Spleen (tissue), 11 donors: ENCODE measurements around the gene MAP1LC3A. TPM values are rescaled to one million over a fixed set of nuclear protein-coding genes. Genes with fewer than 3 reads are reported as not detected.

Experiments used
- DNase-seq: peaks from one replicate; pipeline ENCODE4 v3.0.0-alpha.2; 2020
- H3K27ac ChIP-seq, 8 donors: fragments of 200-600 bp; sonication (generic) in 7 of 8; 1 replicate in 4 of 8; 2 replicates in 4 of 8; pipeline versions ENCODE4 v1.5.0 to v1.8.0; 2016 to 2021; ENCODE audit warnings: inconsistent platforms in 4 of 8, mild to moderate bottlenecking in 4 of 8, moderate library complexity in 1 of 8
- H3K27me3 ChIP-seq, 7 donors: fragments of 200-600 bp; sonication (generic) in 6 of 7; replicated peaks in 1 of 7; 1 replicate in 4 of 7; 2 replicates in 3 of 7; pipeline versions ENCODE4 v1.5.0 to v1.8.0; 2016 to 2021; ENCODE audit warnings: inconsistent platforms in 3 of 7, mild to moderate bottlenecking in 1 of 7
- H3K36me3 ChIP-seq, 6 donors: fragments of 200-600 bp; sonication (generic) in 5 of 6; 1 replicate in 4 of 6; 2 replicates in 2 of 6; pipeline versions ENCODE4 v1.5.0 to v1.8.0; 2016 to 2021; ENCODE audit warnings: inconsistent platforms in 2 of 6
- H3K4me1 ChIP-seq, 6 donors: fragments of 200-600 bp; sonication (generic) in 5 of 6; 1 replicate in 3 of 6; 2 replicates in 3 of 6; pipeline versions ENCODE4 v1.5.0 to v1.8.0; 2016 to 2021; ENCODE audit warnings: inconsistent platforms in 3 of 6
- H3K4me3 ChIP-seq, 8 donors: fragments of 200-600 bp; sonication (generic) in 7 of 8; 1 replicate in 4 of 8; 2 replicates in 4 of 8; pipeline versions ENCODE4 v1.5.0 to v1.8.0; 2016 to 2021; ENCODE audit warnings: inconsistent platforms in 4 of 8, mild to moderate bottlenecking in 4 of 8, moderate library complexity in 2 of 8
- H3K9me3 ChIP-seq, 8 donors: fragments of 200-600 bp; sonication (generic) in 7 of 8; 1 replicate in 4 of 8; 2 replicates in 4 of 8; pipeline versions ENCODE4 v1.5.0 to v1.8.0; 2016 to 2021; ENCODE audit warnings: inconsistent platforms in 4 of 8
- CTCF ChIP-seq, 11 experiments: fragments of 200-600 bp in 7 of 11; fragments of 450-650 bp in 4 of 11; sonication (generic) in 4 of 11; IDR thresholded peaks in 8 of 11; conservative IDR thresholded peaks in 3 of 11; 1 replicate in 7 of 11; 2 replicates in 4 of 11; pipeline versions ENCODE4 v1.4.0 to v1.8.0; 2016 to 2021; ENCODE audit warnings: antibody characterized with exemption in 11 of 11, inconsistent platforms in 4 of 11, mild to moderate bottlenecking in 1 of 11
- POLR2A ChIP-seq, 3 donors: fragments of 450-650 bp; IDR thresholded peaks; one replicate each; pipeline ENCODE4 v1.5.1; 2017; ENCODE audit warnings: antibody characterized with exemption in 3 of 3, mild to moderate bottlenecking in 1 of 3
- POLR2AphosphoS5 ChIP-seq, 3 donors: sonication (generic); formaldehyde crosslinking; IDR thresholded peaks; one replicate each; pipeline ENCODE4 v1.5.1; 2017; ENCODE audit warnings: antibody characterized with exemption in 3 of 3
- WGBS, 5 donors: extraction: QIAGEN DNeasy Blood & Tissue Kit in 3 of 5; methylation state at CpG; one replicate each; pipeline versions ENCODE4 v1.1.5 to v1.1.7; 2013 to 2018; 5-methylcytosine and 5-hydroxymethylcytosine counted together
- intact Hi-C: fragments of 100-400 bp; cut with DNase I; formaldehyde crosslinking; loops from one replicate; pipeline ENCODE4 v1.15.0; 2023; ENCODE audit warnings: low total_unique reads
- polyA plus RNA-seq, 3 donors: library from polyadenylated mRNA; stranded (reverse); fragments of 200-250 nt; gene quantifications; one replicate each; pipeline ENCODE4 v1.2.1, GENCODE V29; 2013
- total RNA-seq, 7 donors: library from RNA; depleted of rRNA in 3 of 7; stranded (reverse); fragments of >200 nt in 3 of 7; fragmentation: NEBNext Ultra II Directional in 4 of 7; extraction: Animal tissue kit (Norgen Biotek cat#: 25700) in 4 of 7; gene quantifications; one replicate each; pipeline versions ENCODE4 v1.1.0 to v1.2.1, GENCODE V29; 2016 to 2021
- donor health status: healthy with polysubstance abuse.
- donor health status: DM: no; HTN: no; CAD: no; lungs with moderate emphysema.
- donor health status: DM: no; HTN: no; CAD: no.
- donor health status: Bipolar disorder and iron deficiency.
- donor health status: healthy.
- donor health status: DM: no; HTN: no; CAD: no.
- donor health status: DM: yes; HTN: yes; CAD: no.

Gene MAP1LC3A
- total and polyA plus RNA-seq, 10 donors: 13.0 to 56.7 (median 30.1) TPM

- TF ChIP-seq POLR2A (IDR thresholded peaks at IDR 0.05): no peak
- TF ChIP-seq POLR2AphosphoS5 (IDR thresholded peaks at IDR 0.05): no peak
- Histone ChIP-seq H3K27me3 (no peaks in the 10 kb centered on the region), H3K4me3 (no peak overlapping the region), H3K4me1 (peaks cover 0 to 6% (median 2%) of the 10 kb centered on the region in 6 donors), H3K27ac (no peak overlapping the region), H3K9me3 (no peaks in the 10 kb centered on the region), H3K36me3 (no peaks in the 10 kb centered on the region)
- DNase-seq: no peak
- 53 to 68% (median 61%) methylated on average over 19 to 20 of the region's 20 CpGs for WGBS, 5 donors
- intact Hi-C loops: no loop called here
Measured at GRCh38 chr20:34549291-34549928, 9.1 kb upstream of the MAP1LC3A start.

- no peak for DNase-seq
- no peaks in the 10 kb centered on the region for H3K36me3 ChIP-seq
- intact Hi-C loops: no loop called here
- no peak overlapping the region for H3K4me3 ChIP-seq
- WGBS, 5 donors: 86 to 96% (median 92%) methylated on average over 10 to 13 of the region's 13 CpGs
- no peaks in the 10 kb centered on the region for H3K9me3 ChIP-seq
- H3K27me3 ChIP-seq: no peaks in the 10 kb centered on the region
- H3K4me1 ChIP-seq: peaks cover 0 to under 1% (median 0%) of the 10 kb centered on the region in 6 donors
- H3K27ac ChIP-seq: no peak overlapping the region
- TF ChIP-seq POLR2AphosphoS5 (IDR thresholded peaks at IDR 0.05): no peak
- no peak for TF ChIP-seq CTCF (IDR thresholded peaks at IDR 0.05 in 8 of 11, conservative IDR thresholded peaks at IDR 0.05 in 3 of 11)
- no peak for TF ChIP-seq POLR2A (IDR thresholded peaks at IDR 0.05)
Measured at GRCh38 chr20:34549929-34550305, 8.6 kb upstream of the MAP1LC3A start.

GRCh38 chr20:34552569-34552968, 5.9 kb upstream of the MAP1LC3A start:
- Histone ChIP-seq H3K4me1 (peaks cover under 1 to 6% (median 3%) of the 10 kb centered on the region in 6 donors), H3K27ac (no peak overlapping the region), H3K4me3 (no peak overlapping the region), H3K27me3 (no peaks in the 10 kb centered on the region), H3K36me3 (no peaks in the 10 kb centered on the region), H3K9me3 (no peaks in the 10 kb centered on the region)
- WGBS, 5 donors: 84 to 94% (median 94%) methylated on average over 6 of the region's 6 CpGs
- intact Hi-C loops: no loop called here
- DNase-seq: no peak
- TF ChIP-seq POLR2AphosphoS5 (IDR thresholded peaks at IDR 0.05) (no peak), CTCF (IDR thresholded peaks at IDR 0.05 in 8 of 11, conservative IDR thresholded peaks at IDR 0.05 in 3 of 11) (no peak), POLR2A (IDR thresholded peaks at IDR 0.05) (no peak)

GRCh38 chr20:34553366-34553867, 5.1 kb upstream of the MAP1LC3A start:
- Histone ChIP-seq H3K27me3 (no peaks in the 10 kb centered on the region), H3K4me1 (peaks cover 5 to 15% (median 9%) of the 10 kb centered on the region in 6 donors), H3K36me3 (no peaks in the 10 kb centered on the region), H3K4me3 (no peak overlapping the region), H3K27ac (no peak overlapping the region), H3K9me3 (no peaks in the 10 kb centered on the region)
- TF ChIP-seq POLR2A (IDR thresholded peaks at IDR 0.05) (no peak), POLR2AphosphoS5 (IDR thresholded peaks at IDR 0.05) (no peak), CTCF (IDR thresholded peaks at IDR 0.05 in 8 of 11, conservative IDR thresholded peaks at IDR 0.05 in 3 of 11) (no peak)
- WGBS, 5 donors: 66 to 95% (median 79%) methylated on average over 4 of the region's 4 CpGs
- intact Hi-C loops: no loop called here
- no peak for DNase-seq
